GM10266 (cell line): Measurements from ENCODE around the gene SLC29A4.

Experiments used
- DNase-seq: peaks from one replicate; pipeline ENCODE4 v3.0.0; 2012; ENCODE audit errors: extremely low spot score
- TF ChIP-seq, protein P1 (sequence below): IDR thresholded peaks from 2 replicates; pipeline ENCODE4 v1.5.1; 2012; ENCODE audit warnings: mild to moderate bottlenecking, low read depth; ENCODE audit not compliant: control insufficient read depth, insufficient read depth; ENCODE audit errors: missing control alignments

The SLC29A4 gene

DNA sequence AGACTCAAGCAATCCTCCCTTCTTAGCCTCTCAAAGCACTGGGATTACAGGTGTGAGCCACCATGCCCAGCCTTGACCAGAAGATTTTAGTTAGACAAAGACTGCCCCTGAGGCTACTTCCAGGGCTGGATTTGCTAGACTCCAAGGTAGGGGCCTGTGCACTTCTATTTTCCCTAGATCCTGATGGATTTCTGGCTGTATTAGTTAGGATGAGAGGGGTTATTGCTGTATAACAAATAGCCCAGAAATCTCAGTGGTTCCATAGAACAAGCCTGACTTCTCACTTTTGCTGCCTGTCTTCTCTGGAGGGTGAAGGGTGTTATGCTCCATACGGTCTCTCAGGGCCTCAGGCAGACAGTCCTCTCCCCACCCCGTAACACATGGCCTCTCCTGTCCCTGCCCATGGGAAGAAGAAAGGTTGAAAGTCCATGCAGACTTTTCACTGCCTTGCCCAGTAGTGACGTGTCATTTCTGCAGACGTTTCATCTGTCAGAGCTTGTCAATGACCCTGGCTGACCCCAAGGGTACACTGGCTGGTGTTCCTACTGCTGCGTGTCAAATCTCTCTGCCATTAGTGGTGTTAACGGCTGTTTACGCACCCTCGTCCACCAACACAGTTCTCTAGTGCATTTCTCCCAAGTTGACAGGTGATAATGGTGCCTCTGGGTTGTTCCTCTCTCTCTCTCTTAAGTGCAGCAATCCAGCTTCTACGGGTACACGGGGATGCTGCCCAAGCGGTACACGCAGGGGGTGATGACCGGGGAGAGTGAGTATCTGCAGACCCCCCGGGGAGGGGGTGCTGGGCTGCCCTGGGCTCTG is 11.6 kb downstream of the SLC29A4 start:
- DNase-seq, result no peak
- TF ChIP-seq, protein P1, sequence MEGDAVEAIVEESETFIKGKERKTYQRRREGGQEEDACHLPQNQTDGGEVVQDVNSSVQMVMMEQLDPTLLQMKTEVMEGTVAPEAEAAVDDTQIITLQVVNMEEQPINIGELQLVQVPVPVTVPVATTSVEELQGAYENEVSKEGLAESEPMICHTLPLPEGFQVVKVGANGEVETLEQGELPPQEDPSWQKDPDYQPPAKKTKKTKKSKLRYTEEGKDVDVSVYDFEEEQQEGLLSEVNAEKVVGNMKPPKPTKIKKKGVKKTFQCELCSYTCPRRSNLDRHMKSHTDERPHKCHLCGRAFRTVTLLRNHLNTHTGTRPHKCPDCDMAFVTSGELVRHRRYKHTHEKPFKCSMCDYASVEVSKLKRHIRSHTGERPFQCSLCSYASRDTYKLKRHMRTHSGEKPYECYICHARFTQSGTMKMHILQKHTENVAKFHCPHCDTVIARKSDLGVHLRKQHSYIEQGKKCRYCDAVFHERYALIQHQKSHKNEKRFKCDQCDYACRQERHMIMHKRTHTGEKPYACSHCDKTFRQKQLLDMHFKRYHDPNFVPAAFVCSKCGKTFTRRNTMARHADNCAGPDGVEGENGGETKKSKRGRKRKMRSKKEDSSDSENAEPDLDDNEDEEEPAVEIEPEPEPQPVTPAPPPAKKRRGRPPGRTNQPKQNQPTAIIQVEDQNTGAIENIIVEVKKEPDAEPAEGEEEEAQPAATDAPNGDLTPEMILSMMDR, result no peak

DNA sequence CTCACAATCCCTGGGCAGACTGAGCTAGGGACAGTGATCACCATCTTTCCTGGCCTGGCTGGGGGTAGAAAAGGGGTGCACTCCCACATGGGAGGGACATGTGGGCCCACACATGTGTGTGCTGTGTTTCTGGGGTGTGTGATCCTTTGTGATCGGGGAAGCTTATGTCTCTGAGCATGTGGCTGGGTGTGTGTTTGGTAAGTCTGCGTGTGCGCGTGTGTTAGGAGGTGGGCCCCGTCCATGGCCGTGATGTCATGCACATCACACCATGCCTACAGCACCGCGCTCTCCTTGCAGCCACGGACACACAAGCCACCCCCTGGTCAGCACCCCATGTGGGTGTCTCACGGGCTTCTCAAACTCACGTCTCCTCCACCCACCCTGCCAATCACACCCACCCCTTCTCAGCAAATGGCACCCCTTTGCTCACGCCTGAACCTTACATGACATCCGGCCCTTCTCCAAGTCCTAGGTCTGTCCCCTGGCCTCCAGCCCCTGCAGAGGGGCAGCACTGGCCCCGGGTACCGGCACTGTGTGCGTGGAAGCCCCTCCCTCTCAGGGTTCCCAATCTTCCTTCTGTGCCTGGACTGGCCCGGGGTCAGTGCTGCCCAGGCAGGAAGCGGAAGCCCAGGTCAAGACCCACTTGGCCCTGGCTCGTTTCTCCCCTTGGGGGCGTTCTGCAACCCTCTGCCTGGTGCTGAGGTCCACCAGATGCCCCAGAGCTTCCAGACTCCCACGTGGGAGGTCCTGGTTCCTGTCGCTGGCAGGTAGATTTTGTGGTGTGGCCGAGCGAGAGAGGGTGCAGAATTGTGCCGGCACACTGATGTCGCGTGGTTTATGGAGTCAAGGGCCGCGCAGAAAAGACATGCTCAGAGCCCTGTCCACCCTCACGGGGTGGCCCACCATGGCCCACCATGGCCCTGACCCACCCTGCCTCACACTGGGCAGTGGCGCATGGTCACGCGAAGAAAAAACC is 12.6 kb downstream of the SLC29A4 start:
- no peak for DNase-seq
- TF ChIP-seq, protein P1, result no peak

DNA sequence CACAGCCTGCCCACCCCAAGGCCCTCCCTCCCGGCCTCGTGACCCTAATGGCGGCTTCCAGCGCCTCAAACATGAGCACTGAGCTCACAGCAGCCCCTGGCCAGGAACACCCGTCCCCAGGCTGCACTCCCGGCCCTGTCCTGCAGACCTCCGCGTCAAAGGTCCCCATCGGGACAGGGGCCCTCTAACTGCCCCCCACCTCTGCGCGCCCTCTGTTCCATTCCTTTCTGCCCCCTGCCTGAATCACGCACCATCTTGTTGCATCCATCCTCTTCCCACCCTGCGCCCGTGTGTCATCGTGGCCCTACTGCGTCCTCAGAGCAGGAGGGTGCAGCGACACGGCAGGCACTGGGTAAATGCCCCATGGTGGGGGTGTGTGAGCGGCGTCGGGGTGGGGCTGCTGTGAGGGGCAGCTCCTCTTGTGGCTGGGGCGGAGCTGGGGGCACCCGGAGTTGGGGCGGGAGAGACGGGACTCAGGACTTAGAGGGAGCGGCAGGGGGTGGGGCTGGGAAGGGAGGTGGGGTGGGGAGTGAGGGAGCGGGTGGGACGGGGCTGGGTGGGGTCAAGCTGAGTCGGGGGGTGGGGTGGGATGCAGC is 13.4 kb downstream of the SLC29A4 start:
- TF ChIP-seq, protein P1, result no peak
- DNase-seq, result no peak

GRCh38 chr7:5296611-5297226 is 14.0 kb downstream of the SLC29A4 start:
- TF ChIP-seq, protein P1, result no peak
- peak; percentile 86 for DNase-seq

DNA sequence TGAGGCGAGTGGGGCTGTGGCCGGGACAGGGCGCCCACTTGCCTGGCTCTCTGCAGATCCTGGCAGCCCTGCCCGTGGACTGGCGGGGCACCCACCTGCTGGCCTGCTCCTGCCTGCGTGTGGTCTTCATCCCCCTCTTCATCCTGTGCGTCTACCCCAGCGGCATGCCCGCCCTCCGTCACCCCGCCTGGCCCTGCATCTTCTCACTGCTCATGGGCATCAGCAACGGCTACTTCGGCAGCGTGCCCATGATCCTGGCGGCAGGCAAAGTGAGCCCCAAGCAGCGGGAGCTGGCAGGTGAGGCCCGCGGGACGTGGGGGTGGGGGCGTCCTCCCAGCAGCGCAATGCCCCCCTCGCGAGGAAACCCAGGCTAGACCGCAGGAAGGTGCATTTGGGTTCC is 17.6 kb downstream of the SLC29A4 start:
- no peak for DNase-seq
- TF ChIP-seq, protein P1, result no peak

- DNase-seq, result no peak
- TF ChIP-seq, protein P1, result no peak
These were observed 19.8 kb downstream of the SLC29A4 start for GRCh38 chr7:5302577-5302976.
